ENCODE measurements around the gene GNG7.

Gene GNG7

DNA sequence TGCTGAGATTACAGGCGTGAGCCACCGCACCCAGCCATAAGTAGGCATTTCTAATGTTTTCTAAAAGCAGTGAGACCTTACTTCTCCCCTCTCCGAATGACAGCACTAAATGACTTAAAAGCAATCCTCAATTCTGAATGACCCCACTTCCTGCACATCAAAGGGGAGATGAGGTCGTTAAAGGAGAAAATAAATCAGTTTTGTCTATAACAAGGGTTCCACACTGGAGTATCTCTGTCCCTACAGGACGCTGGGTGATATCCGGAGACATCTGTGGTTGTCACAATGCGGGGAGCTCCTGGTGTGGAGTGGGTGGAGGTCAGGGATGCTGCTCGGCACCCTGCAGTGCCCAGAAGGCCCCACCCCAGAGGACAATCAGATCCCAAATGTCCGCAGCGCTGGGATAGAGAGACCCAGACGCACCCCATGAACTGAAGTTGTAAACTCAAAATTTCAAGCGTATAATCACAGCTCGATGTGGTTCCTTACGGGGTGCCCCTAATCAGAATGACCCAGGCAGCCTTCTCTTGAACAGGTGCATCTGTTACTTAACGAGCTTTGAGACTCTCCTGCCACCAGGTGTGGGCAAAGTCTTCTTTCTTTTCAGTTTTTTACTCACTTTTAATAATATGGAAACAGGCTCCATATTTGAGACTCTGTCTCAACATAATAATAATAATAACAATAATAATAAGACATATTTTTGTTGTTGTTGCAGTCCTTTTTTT lies 2.9 kb downstream of the GNG7 start:
- POLR2A ChIA-PET = interaction anchor here (1.6 kb wide), 1 partner anchor 224 kb away, joined by 4 read pairs; the partner anchor contains the start of gene GADD45B

DNA sequence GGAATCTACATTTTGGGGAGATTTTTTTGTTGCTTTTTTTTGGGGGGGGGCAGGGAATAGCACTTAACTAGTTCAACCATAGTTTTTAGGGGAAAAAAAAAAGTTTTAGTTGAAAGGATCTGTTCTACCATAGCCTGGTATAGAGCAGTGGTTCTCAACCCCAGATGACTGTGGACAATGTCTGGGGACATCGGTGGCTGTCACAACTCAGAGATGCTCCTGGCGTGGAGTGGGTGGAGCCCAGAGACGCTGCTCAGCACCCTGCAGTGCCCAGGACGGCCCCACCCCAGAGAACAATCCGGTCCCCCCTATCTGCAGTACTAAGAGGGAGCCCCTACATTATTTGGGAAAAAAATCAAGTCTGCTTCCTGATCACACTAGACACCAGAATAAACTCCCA lies 8.3 kb downstream of the GNG7 start:
- ChIA-PET POLR2A (no interaction called here), CTCF (no interaction called here)
- DNase-seq (ENCODE audit: extremely low spot score) = no peak
- TF ChIP-seq CTBP1 (IDR thresholded peaks at IDR 0.05; ENCODE audit: borderline replicate concordance) (no peak), FOXK2 (IDR thresholded peaks at IDR 0.05) (no peak), L3MBTL2 (conservative IDR thresholded peaks at IDR 0.05) (no peak), SUZ12 (IDR thresholded peaks at IDR 0.05) (no peak), FOXM1 (IDR thresholded peaks at IDR 0.05; ENCODE audit: borderline replicate concordance) (no peak), ARNT (IDR thresholded peaks at IDR 0.05) (no peak), FOXA1 (IDR thresholded peaks at IDR 0.05) (no peak), BHLHE40 (IDR thresholded peaks at IDR 0.05; ENCODE audit: borderline replicate concordance) (no peak), ELF4 (IDR thresholded peaks at IDR 0.05) (no peak), ZNF384 (IDR thresholded peaks at IDR 0.05) (no peak), TARDBP (IDR thresholded peaks at IDR 0.05) (no peak)

More for the DNA sequence above, 2.9 kb downstream of the GNG7 start:
- CTCF ChIA-PET = no interaction called here
- no peak for DNase-seq (ENCODE audit: extremely low spot score)
- TF ChIP-seq SUZ12 (IDR thresholded peaks at IDR 0.05) (no peak), HDGF (IDR thresholded peaks at IDR 0.05; ENCODE audit: borderline replicate concordance) (no peak), L3MBTL2 (conservative IDR thresholded peaks at IDR 0.05) (no peak), ELF4 (IDR thresholded peaks at IDR 0.05) (no peak), CTBP1 (IDR thresholded peaks at IDR 0.05; ENCODE audit: borderline replicate concordance) (no peak), ARNT (IDR thresholded peaks at IDR 0.05) (no peak), FOXK2 (IDR thresholded peaks at IDR 0.05) (no peak), FOXM1 (IDR thresholded peaks at IDR 0.05; ENCODE audit: borderline replicate concordance) (no peak), NFRKB (IDR thresholded peaks at IDR 0.05) (no peak), TARDBP (IDR thresholded peaks at IDR 0.05) (no peak), ZNF384 (IDR thresholded peaks at IDR 0.05) (no peak), SP1 (IDR thresholded peaks at IDR 0.05) (no peak), BHLHE40 (IDR thresholded peaks at IDR 0.05; ENCODE audit: borderline replicate concordance) (no peak)

DNA sequence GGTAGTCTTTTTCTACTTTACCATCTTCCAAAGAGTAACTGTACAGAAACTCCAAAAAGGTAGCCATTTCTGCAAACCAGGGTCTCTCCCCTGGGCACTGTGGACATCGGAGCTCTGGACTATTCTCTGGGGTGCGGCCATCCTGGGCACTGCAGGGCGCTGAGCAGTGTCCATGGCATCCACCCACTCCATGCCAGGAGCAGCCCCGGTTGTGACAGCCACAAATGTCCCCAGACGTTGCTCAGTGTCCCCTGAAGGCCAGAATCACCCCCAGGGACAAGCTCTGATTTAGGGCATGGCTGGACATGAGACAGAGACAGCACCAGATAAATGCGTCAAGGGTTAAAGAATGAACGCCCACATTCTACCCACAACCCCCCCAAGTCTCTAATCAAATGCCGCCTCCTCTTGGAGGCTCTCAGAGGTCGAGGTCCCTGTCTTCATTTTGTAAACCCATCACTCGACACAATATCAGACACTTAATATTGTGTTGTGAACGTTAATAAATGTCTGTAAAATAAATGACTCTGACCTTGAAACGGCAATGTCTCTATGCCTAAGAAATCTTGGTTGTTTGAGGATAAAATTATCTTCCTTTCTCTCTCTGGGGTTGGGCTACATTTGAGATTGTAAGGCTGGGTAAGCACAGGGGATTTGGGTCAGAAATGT lies 8.9 kb downstream of the GNG7 start:
- CTCF ChIA-PET = no interaction called here
- DNase-seq (ENCODE audit: extremely low spot score) = no peak

DNA sequence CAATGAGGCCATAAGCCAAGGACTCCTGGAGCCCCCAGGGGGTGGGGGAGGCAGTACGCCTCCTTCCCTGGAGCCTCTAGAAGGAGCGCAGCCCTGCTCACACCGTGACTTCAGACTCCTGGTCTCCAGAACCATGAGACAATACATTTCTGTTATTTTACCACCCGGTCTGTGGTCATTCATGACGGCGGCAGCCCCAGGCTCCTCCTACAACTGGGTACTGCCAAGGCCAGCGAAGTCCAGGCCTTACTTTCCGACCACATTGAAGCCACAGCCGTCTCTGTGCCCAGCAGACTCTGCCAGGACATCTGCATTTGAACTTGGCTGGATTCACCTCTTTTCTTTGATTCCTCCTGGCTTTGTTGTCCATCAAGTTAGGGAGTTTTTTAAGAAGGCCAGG lies 10.5 kb downstream of the GNG7 start:
- ChIA-PET CTCF (no interaction called here), POLR2A (no interaction called here)
- no peak for TF ChIP-seq ELF4 (IDR thresholded peaks at IDR 0.05)
- no peak for TF ChIP-seq NFRKB (IDR thresholded peaks at IDR 0.05)
- TF ChIP-seq LEF1 (IDR thresholded peaks at IDR 0.05; ENCODE audit: borderline replicate concordance) = no peak
- TF ChIP-seq ARNT (IDR thresholded peaks at IDR 0.05) = no peak
- no peak for TF ChIP-seq ZNF384 (IDR thresholded peaks at IDR 0.05)
- TF ChIP-seq FOXM1 (IDR thresholded peaks at IDR 0.05; ENCODE audit: borderline replicate concordance) = no peak
- TF ChIP-seq BHLHE40 (IDR thresholded peaks at IDR 0.05; ENCODE audit: borderline replicate concordance) = no peak
- TF ChIP-seq FOXK2 (IDR thresholded peaks at IDR 0.05) = no peak
- no peak for TF ChIP-seq SUZ12 (IDR thresholded peaks at IDR 0.05)
- no peak for DNase-seq (ENCODE audit: extremely low spot score)

More for the DNA sequence above, 8.9 kb downstream of the GNG7 start:
- TF ChIP-seq, protein P1, sequence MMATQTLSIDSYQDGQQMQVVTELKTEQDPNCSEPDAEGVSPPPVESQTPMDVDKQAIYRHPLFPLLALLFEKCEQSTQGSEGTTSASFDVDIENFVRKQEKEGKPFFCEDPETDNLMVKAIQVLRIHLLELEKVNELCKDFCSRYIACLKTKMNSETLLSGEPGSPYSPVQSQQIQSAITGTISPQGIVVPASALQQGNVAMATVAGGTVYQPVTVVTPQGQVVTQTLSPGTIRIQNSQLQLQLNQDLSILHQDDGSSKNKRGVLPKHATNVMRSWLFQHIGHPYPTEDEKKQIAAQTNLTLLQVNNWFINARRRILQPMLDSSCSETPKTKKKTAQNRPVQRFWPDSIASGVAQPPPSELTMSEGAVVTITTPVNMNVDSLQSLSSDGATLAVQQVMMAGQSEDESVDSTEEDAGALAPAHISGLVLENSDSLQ (IDR thresholded peaks at IDR 0.05) = no peak
- TF ChIP-seq BHLHE40 (IDR thresholded peaks at IDR 0.05; ENCODE audit: borderline replicate concordance) (no peak), CTBP1 (IDR thresholded peaks at IDR 0.05; ENCODE audit: borderline replicate concordance) (no peak), ZNF384 (IDR thresholded peaks at IDR 0.05) (no peak), SP1 (IDR thresholded peaks at IDR 0.05) (no peak), TARDBP (IDR thresholded peaks at IDR 0.05) (no peak), L3MBTL2 (conservative IDR thresholded peaks at IDR 0.05) (no peak)
- POLR2A ChIA-PET = no interaction called here

DNA sequence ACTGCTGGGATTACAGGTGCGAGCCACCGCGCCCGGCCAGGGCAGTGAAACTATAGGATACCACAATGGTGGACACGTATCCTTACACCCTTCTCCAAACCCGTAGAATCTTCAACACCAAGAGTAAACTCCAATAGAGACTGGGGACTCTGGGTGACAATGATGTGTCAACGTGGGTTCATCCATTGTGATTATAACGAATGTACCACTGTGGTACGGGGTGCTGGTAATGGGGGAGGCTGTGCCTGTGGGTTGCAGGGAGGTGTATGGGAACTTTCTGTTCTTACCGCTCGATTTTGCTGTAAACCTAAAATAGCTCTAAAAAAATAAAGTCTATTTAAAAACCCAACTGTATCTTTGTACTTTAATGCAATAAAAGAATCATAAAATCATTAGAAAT lies 11.6 kb downstream of the GNG7 start:
- TF ChIP-seq, protein P1 (IDR thresholded peaks at IDR 0.05) = no peak
- no peak for TF ChIP-seq NFRKB (IDR thresholded peaks at IDR 0.05)
- no peak for TF ChIP-seq CTBP1 (IDR thresholded peaks at IDR 0.05; ENCODE audit: borderline replicate concordance)
- no peak for TF ChIP-seq TARDBP (IDR thresholded peaks at IDR 0.05)
- no peak for TF ChIP-seq SUZ12 (IDR thresholded peaks at IDR 0.05)
- no peak for TF ChIP-seq ZNF384 (IDR thresholded peaks at IDR 0.05)
- TF ChIP-seq FOXA1 (IDR thresholded peaks at IDR 0.05) = no peak
- TF ChIP-seq SP1 (IDR thresholded peaks at IDR 0.05) = no peak
- TF ChIP-seq L3MBTL2 (conservative IDR thresholded peaks at IDR 0.05) = no peak
- TF ChIP-seq ARNT (IDR thresholded peaks at IDR 0.05) = no peak
- no peak for TF ChIP-seq BHLHE40 (IDR thresholded peaks at IDR 0.05; ENCODE audit: borderline replicate concordance)
- TF ChIP-seq FOXK2 (IDR thresholded peaks at IDR 0.05) = no peak
- no peak for TF ChIP-seq FOXM1 (IDR thresholded peaks at IDR 0.05; ENCODE audit: borderline replicate concordance)
- no peak for TF ChIP-seq ELF4 (IDR thresholded peaks at IDR 0.05)
- CTCF ChIA-PET = no interaction called here
- POLR2A ChIA-PET = no interaction called here
- DNase-seq (ENCODE audit: extremely low spot score) = no peak

DNA sequence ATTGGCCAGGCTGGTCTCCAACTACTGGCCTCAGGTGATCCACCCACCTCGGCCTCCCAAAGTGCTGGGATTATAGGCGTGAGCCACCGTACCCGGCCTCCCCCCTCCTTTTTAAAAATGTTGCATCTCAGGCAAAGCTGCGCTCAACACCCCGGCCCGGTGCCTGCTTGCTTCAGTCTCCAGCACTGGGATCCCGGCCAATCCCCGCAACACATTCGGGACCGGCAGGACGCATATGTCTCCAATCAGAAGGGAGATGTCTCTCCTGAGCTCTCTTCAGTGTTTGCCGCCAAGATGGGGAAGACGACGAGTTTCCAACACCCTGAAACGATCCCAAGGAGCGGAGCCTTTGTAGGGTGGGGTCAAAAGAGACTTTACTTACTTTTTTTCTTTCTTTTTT lies 16.1 kb downstream of the GNG7 start:
- DNase-seq (ENCODE audit: extremely low spot score) = no peak
- ChIA-PET POLR2A (no interaction called here), CTCF (interaction anchor here (0.6 kb wide), 1 partner anchor 543 kb away, joined by 5 read pairs; no protein-coding TSS in a partner anchor)
- TF ChIP-seq LEF1 (IDR thresholded peaks at IDR 0.05; ENCODE audit: borderline replicate concordance) = no peak
- no peak for TF ChIP-seq SUZ12 (IDR thresholded peaks at IDR 0.05)
